OCI-LY1 (cell line): ENCODE measurements around the gene COL25A1.

ENCODE experiments used
- CTCF ChIP-seq: fragments of 200-600 bp; sonication (generic), shearing (Covaris generic); IDR thresholded peaks from 2 replicates; pipeline ENCODE4 v1.5.1; 2017; ENCODE audit warnings: mild to moderate bottlenecking, antibody characterized with exemption, low read length, moderate library complexity, mixed read lengths
- EZH2 ChIP-seq: fragments of 200-600 bp; sonication (generic), shearing (Covaris generic); IDR thresholded peaks from 2 replicates; pipeline ENCODE4 v1.8.0; 2017; ENCODE audit warnings: borderline replicate concordance, mixed run types, mild to moderate bottlenecking, antibody characterized with exemption, low read length, moderate library complexity, mixed read lengths

GRCh38 chr4:108906006-108906405, 396.5 kb downstream of the COL25A1 start:
- TF ChIP-seq CTCF (no peak), EZH2 (no peak)
